Adrenal gland (tissue), 12 donors: Measurements from ENCODE around the gene ISCU. TPM values are rescaled to one million over a fixed set of nuclear protein-coding genes. Genes with fewer than 3 reads are reported as not detected.
"Not testable (repeated sequence)": the region's sequence is repeated elsewhere in the genome, so short reads cannot be mapped to it uniquely, and the experiment has no call there.

Source experiments
- DNase-seq, 7 donors: peaks; one replicate each; pipeline ENCODE4 v3.0.0-alpha.2; 2019 to 2020
- H3K27ac ChIP-seq, 5 donors: fragments of 200-600 bp; sonication (generic) in 4 of 5; 1 replicate in 3 of 5; 2 replicates in 2 of 5; pipeline versions ENCODE4 v1.5.1 to v1.8.0; 2016 to 2020; ENCODE audit warnings: mild to moderate bottlenecking in 1 of 5
- H3K27me3 ChIP-seq: fragments of 200-600 bp; 2 replicates; pipeline ENCODE4 v1.8.0; 2021
- H3K36me3 ChIP-seq, 2 donors: fragments of 200-600 bp; replicated peaks in 1 of 2; 1 replicate in 1 of 2; 2 replicates in 1 of 2; pipeline versions ENCODE4 v1.5.1 to v1.8.0; 2018 to 2022
- H3K4me1 ChIP-seq, 2 donors: fragments of 200-600 bp; replicated peaks in 1 of 2; 1 replicate in 1 of 2; 2 replicates in 1 of 2; pipeline versions ENCODE4 v1.5.1 to v1.8.0; 2018 to 2021
- H3K4me3 ChIP-seq, 4 donors: fragments of 200-600 bp; sonication (generic) in 3 of 4; one replicate each; pipeline ENCODE4 v1.5.1; 2016 to 2018
- H3K9me3 ChIP-seq, 3 donors: fragments of 200-600 bp; sonication (generic) in 1 of 3; replicated peaks in 1 of 3; 1 replicate in 2 of 3; 2 replicates in 1 of 3; pipeline versions ENCODE4 v1.5.1 to v1.8.0; 2016 to 2021
- CTCF ChIP-seq, 6 experiments: fragments of 450-650 bp in 4 of 6; fragments of 200-600 bp in 2 of 6; sonication (generic) in 1 of 6; IDR thresholded peaks; 1 replicate in 5 of 6; 2 replicates in 1 of 6; pipeline versions ENCODE4 v1.5.1 to v1.8.0; 2016 to 2021; ENCODE audit warnings: antibody characterized with exemption in 6 of 6, mild to moderate bottlenecking in 2 of 6, moderate library complexity in 1 of 6
- POLR2A ChIP-seq, 2 donors: fragments of 450-650 bp; IDR thresholded peaks; one replicate each; pipeline ENCODE4 v1.6.1; 2017; ENCODE audit warnings: antibody characterized with exemption in 2 of 2, mild to moderate bottlenecking in 2 of 2, moderate library complexity in 1 of 2
- WGBS, 4 donors: extraction: QIAGEN DNeasy Blood & Tissue Kit in 2 of 4; methylation state at CpG; one replicate each; pipeline versions ENCODE4 v1.1.5 to v1.1.7; 2013 to 2017; 5-methylcytosine and 5-hydroxymethylcytosine counted together
- intact Hi-C, 2 donors: fragments of 100-400 bp; cut with DNase I; formaldehyde crosslinking; loops; one replicate each; pipeline versions ENCODE4 v1.14.1 to v1.15.0; 2022 to 2023
- polyA plus RNA-seq, 3 donors: library from polyadenylated mRNA; stranded (reverse); fragments of 200-250 nt in 2 of 3; fragments of 350-450 nt in 1 of 3; fragmentation: Illumina TruSeq in 1 of 3; extraction: RNeasy Lipid Tissue Mini Kit (QIAGEN cat#74804) in 1 of 3; gene quantifications; one replicate each; pipeline ENCODE4 v1.2.3, GENCODE V29; 2013 to 2014
- total RNA-seq, 9 donors: library from RNA; depleted of rRNA in 4 of 9; stranded (reverse); fragments of >200 nt in 4 of 9; fragments of 120-200 nt in 1 of 9; fragmentation: NEBNext Ultra II Directional in 1 of 9; extraction: Animal tissue kit (Norgen Biotek cat#: 25700) in 1 of 9; gene quantifications; one replicate each; pipeline versions ENCODE4 v1.1.0 to v1.2.4, GENCODE V29; 2013 to 2023
- donor health status: healthy with polysubstance abuse.
- donor health status: Bipolar disorder and iron deficiency.
- donor health status: DM: yes; HTN: yes; CAD: no.
- donor health status: DM: no; HTN: no; CAD: no.
- donor health status: DM: no; HTN: no; CAD: no.
- donor health status: DM: yes; HTN: yes; CAD: no.

The ISCU gene
- total and polyA plus RNA-seq, 12 donors: 209 to 1,219 (median 393) TPM

DNA sequence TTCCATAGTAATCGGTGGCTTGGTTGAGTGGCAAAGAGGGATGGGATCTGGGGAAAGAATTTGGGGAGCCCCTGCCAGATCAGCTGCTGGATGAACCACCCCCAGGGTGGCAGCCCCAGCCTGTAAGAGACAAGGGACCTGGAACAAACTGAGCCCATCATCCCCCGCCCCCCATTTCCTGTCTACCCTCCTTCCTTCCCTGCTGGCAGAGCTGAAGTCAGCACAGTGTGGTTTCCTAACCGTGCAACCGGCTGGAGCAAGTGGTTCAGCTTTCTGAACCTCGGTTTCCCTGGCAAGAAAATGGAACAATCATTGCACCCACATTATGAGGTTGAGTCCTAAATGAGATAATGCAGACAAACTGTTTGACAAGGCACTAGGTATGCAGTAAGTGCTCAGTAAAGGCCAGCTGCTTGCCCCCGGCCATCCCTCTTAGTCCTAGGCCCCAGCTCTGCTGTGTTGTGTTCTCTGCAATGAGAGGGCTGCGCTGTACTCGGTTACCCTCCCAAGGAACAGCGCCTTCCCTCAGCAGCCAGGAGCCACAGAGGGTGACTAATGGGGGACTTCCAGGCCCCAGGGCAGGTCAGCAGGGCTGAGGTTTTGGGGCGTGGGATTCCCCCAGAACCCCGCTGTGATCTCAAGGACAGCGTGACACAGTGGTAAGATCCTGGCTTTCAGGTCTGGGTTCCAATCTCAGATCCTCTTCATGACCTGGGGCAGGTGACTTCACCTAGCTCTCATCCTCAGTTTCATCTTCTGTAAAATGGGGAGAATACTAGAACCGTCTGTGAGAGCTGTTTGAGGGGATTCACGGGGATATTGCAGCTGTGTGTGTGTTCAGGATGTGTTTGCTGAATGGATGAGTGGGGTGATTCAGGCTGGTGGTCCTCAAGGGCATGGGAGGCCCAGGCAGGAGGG, 54.8 kb downstream of the ISCU start:
- Histone ChIP-seq H3K27ac (peak overlapping the region in 2 of 5 donors; percentile 14 to 70), H3K9me3 (no peaks in the 10 kb centered on the region), H3K27me3 (no peaks in the 10 kb centered on the region), H3K4me3 (no peak overlapping the region), H3K4me1 (peaks cover 5 to 32% of the 10 kb centered on the region in 2 donors), H3K36me3 (no peaks in the 10 kb centered on the region)
- peak in 3 of 7 donors; percentile 43 to 69 (median 48) for DNase-seq
- intact Hi-C loops: loop anchor here (5.0 to 10.0 kb wide), 2 partner anchors 50 to 102 kb away; partner anchors contain the start of gene FICD (in 1 of the 2)
- TF ChIP-seq POLR2A (IDR thresholded peaks at IDR 0.05): no peak
- TF ChIP-seq CTCF (IDR thresholded peaks at IDR 0.05): no peak
- WGBS, 4 donors: 62 to 71% (median 68%) methylated on average over 7 to 14 of the region's 14 CpGs

DNA sequence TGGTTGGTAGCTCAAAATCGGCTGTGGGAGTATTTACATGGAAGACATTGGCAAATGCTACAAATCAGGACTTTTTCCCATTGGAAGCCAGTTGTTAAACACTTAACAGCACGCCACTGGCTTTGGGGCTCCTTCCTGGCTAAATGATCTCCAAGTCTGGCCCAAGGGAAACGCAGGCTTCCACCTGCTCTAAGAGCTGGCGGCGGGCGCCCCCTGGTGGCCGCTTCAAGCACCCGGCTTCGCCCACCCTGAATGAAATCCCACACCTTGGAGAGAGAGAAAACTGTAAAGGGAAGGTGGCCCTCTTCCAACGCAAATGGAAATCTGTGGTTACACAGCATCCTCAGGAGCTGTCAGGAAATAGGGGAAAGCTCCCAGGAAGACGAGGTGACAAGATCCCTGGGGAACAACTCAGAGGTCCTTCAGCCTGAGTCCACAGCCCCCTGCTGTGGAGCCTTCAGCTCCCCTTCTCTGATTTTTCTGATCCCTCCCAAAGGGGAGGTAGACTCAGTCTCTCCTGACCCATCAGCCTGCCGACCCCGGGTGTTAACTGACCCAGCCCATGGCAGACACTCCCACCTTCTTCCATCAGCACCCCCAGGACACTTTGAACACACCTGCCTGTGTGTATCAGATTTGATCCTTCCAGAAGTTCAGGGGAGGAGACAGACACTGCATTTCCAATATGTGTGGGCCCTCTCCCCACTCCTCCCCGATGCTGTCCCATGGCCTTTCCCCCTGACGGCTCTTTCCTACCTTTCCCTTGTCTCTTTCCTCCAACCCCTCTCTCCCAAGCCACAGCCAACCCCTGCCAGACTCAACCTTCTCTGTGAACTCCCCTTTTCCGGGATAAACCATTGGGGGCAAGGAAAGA, 55.9 kb downstream of the ISCU start:
- H3K4me3 ChIP-seq: no peak overlapping the region
- H3K4me1 ChIP-seq: peaks cover 5 to 22% of the 10 kb centered on the region in 2 donors
- peak overlapping the region in 1 of 5 donors; percentile 43 for H3K27ac ChIP-seq
- H3K9me3 ChIP-seq: no peaks in the 10 kb centered on the region
- no peaks in the 10 kb centered on the region for H3K27me3 ChIP-seq
- DNase-seq: peak; percentile 79 to 90 (median 87)
- TF ChIP-seq CTCF (IDR thresholded peaks at IDR 0.05) (peak; percentile 91 to 99 (median 94)), POLR2A (IDR thresholded peaks at IDR 0.05) (no peak)
- intact Hi-C loops: loop anchor here (2.0 to 10.0 kb wide), 3 partner anchors 51 to 104 kb away; partner anchors contain the start of genes FICD (in 1 of the 2) and ISCU (in 1 of the 2)
- no peaks in the 10 kb centered on the region for H3K36me3 ChIP-seq
- WGBS, 4 donors: 5 to 9% (median 7%) methylated on average over 10 to 16 of the region's 16 CpGs

- not testable (repeated sequence) for H3K9me3 ChIP-seq, H3K4me3 ChIP-seq, H3K27me3 ChIP-seq, H3K27ac ChIP-seq, H3K36me3 ChIP-seq
- intact Hi-C loops: loop anchor here (2.0 to 10.0 kb wide), 3 partner anchors 52 to 104 kb away; partner anchors contain the start of genes FICD (in 1 of the 2) and ISCU (in 1 of the 2)
- WGBS, 4 donors: 55 to 68% (median 63%) methylated on average over 4 of the region's 4 CpGs
- H3K4me1 ChIP-seq: peaks cover 5 to 16% of the 10 kb centered on the region in 2 donors
- peak in 2 of 7 donors; percentile 50 to 66 for DNase-seq
Observed at GRCh38 chr12:108618953-108619274, 56.5 kb downstream of the ISCU start.

Other genes with a start within 250 kb of the ISCU start
- gene CMKLR1, start 223.3 kb upstream of the ISCU start, total RNA-seq: 10 to 100 TPM in 8 of 9 donors, 1 to 10 TPM in 1; 2.1 to 26.6 (median 19.6) TPM
- gene CMKLR1, start 223.3 kb upstream of the ISCU start, polyA plus RNA-seq: 1 to 10 TPM; 4.6 to 8.8 (median 6.1) TPM
- 10 to 100 TPM in 8 of 9 donors, 1 to 10 TPM in 1; 6.2 to 77.5 (median 13.3) TPM for gene FICD, start 47.3 kb upstream of the ISCU start, total RNA-seq
- gene FICD, start 47.3 kb upstream of the ISCU start, polyA plus RNA-seq: 10 to 100 TPM in 1 of 3 donors, 1 to 10 TPM in 2; 2.7 to 71.6 (median 2.8) TPM
- 10 to 100 TPM; 34.2 to 79.3 (median 50.0) TPM for gene SART3, start 1.4 kb upstream of the ISCU start, total RNA-seq
- 10 to 100 TPM; 27.5 to 30.8 (median 30.1) TPM for gene SART3, start 1.4 kb upstream of the ISCU start, polyA plus RNA-seq
- 10 to 100 TPM in 3 of 9 donors, 1 to 10 TPM in 6; 3.3 to 14.8 (median 6.9) TPM for gene TMEM119, start 35.5 kb downstream of the ISCU start, total RNA-seq
- gene TMEM119, start 35.5 kb downstream of the ISCU start, polyA plus RNA-seq: 10 to 100 TPM in 1 of 3 donors, 1 to 10 TPM in 2; 3.1 to 12.4 (median 5.6) TPM
- 10 to 100 TPM in 7 of 9 donors, 1 to 10 TPM in 2; 1.5 to 46.1 (median 15.5) TPM for gene SELPLG, start 71.3 kb downstream of the ISCU start, total RNA-seq
- 1 to 10 TPM; 3.3 to 4.8 (median 3.8) TPM for gene SELPLG, start 71.3 kb downstream of the ISCU start, polyA plus RNA-seq
- 100 to 1,000 TPM in 2 of 9 donors, 10 to 100 TPM in 7; 46.0 to 124 (median 84.2) TPM for gene CORO1C, start 168.9 kb downstream of the ISCU start, total RNA-seq
- 10 to 100 TPM; 17.4 to 57.1 (median 32.3) TPM for gene CORO1C, start 168.9 kb downstream of the ISCU start, polyA plus RNA-seq